ENCODE measurements around the gene CRELD2. TPM values are rescaled to one million over a fixed set of nuclear protein-coding genes. Genes with fewer than 3 reads are reported as not detected.

CRELD2 gene
- total RNA-seq, 6 experiments from 2014 or later, result 67.9 to 86.8 (median 78.5) TPM

- no peak for DNase-seq
- Mint-ChIP-seq H3K27me3 (ENCODE audit: insufficient read depth) (no peaks in the 10 kb centered on the region), H3K9me3 (peaks cover 18% of the 10 kb centered on the region), H3K36me3 (ENCODE audit: low read depth) (peaks cover 80% of the 10 kb centered on the region), H3K27ac (no peak overlapping the region), H3K4me3 (no peak overlapping the region), H3K4me1 (ENCODE audit: low read depth) (peaks cover 14% of the 10 kb centered on the region)
- no peak for TF ChIP-seq CTCF (IDR thresholded peaks at IDR 0.05)
These were observed 33.8 kb upstream of the CRELD2 start for GRCh38 chr22:49884503-49885260.

GRCh38 chr22:49885281-49885680 lies 33.2 kb upstream of the CRELD2 start:
- no peak for DNase-seq
- H3K4me1 Mint-ChIP-seq (ENCODE audit: low read depth), result peaks cover 14% of the 10 kb centered on the region
- H3K4me3 Mint-ChIP-seq, result no peak overlapping the region
- no peak for TF ChIP-seq CTCF (IDR thresholded peaks at IDR 0.05)
- peaks cover 80% of the 10 kb centered on the region for H3K36me3 Mint-ChIP-seq (ENCODE audit: low read depth)
- no peak overlapping the region for H3K27ac Mint-ChIP-seq
- H3K27me3 Mint-ChIP-seq (ENCODE audit: insufficient read depth), result no peaks in the 10 kb centered on the region
- peaks cover 23% of the 10 kb centered on the region for H3K9me3 Mint-ChIP-seq

- H3K9me3 Mint-ChIP-seq, result peaks cover 24% of the 10 kb centered on the region
- no peak overlapping the region for H3K4me3 Mint-ChIP-seq
- H3K27me3 Mint-ChIP-seq (ENCODE audit: insufficient read depth), result no peaks in the 10 kb centered on the region
- TF ChIP-seq CTCF (IDR thresholded peaks at IDR 0.05), result no peak
- no peak for DNase-seq
- peaks cover 82% of the 10 kb centered on the region for H3K36me3 Mint-ChIP-seq (ENCODE audit: low read depth)
- peaks cover 14% of the 10 kb centered on the region for H3K4me1 Mint-ChIP-seq (ENCODE audit: low read depth)
- H3K27ac Mint-ChIP-seq, result no peak overlapping the region
These were observed 32.6 kb upstream of the CRELD2 start for GRCh38 chr22:49885881-49886280.

GRCh38 chr22:49886346-49887063 lies 31.9 kb upstream of the CRELD2 start:
- Mint-ChIP-seq H3K9me3 (peaks cover 31% of the 10 kb centered on the region), H3K36me3 (ENCODE audit: low read depth) (peaks cover 88% of the 10 kb centered on the region), H3K4me3 (no peak overlapping the region), H3K4me1 (ENCODE audit: low read depth) (peaks cover 14% of the 10 kb centered on the region), H3K27ac (no peak overlapping the region), H3K27me3 (ENCODE audit: insufficient read depth) (no peaks in the 10 kb centered on the region)
- no peak for TF ChIP-seq CTCF (IDR thresholded peaks at IDR 0.05)
- no peak for DNase-seq

GRCh38 chr22:49887064-49887451 lies 31.4 kb upstream of the CRELD2 start:
- Mint-ChIP-seq H3K27ac (no peak overlapping the region), H3K36me3 (ENCODE audit: low read depth) (peaks cover 90% of the 10 kb centered on the region), H3K4me3 (no peak overlapping the region), H3K4me1 (ENCODE audit: low read depth) (peaks cover 14% of the 10 kb centered on the region), H3K9me3 (peaks cover 31% of the 10 kb centered on the region), H3K27me3 (ENCODE audit: insufficient read depth) (no peaks in the 10 kb centered on the region)
- DNase-seq, result no peak
- TF ChIP-seq CTCF (IDR thresholded peaks at IDR 0.05), result no peak

Measured in HFFc6 (cell line).